ENCODE data around the gene ADARB2. TPM values are rescaled to one million over a fixed set of nuclear protein-coding genes. Genes with fewer than 3 reads are reported as not detected.

ADARB2 gene
- total RNA-seq, 4 donors from 2014 or later: 1.3 to 5.4 (median 1.8) TPM

GRCh38 chr10:1483826-1484225 is 253.5 kb downstream of the ADARB2 start:
- Histone ChIP-seq H3K4me1 (no peaks in the 10 kb centered on the region), H3K36me3 (no peaks in the 10 kb centered on the region), H3K9me3 (no peaks in the 10 kb centered on the region), H3K27me3 (peaks cover 22% of the 10 kb centered on the region), H3K27ac (no peak overlapping the region), H3K4me3 (no peak overlapping the region)
- 44 to 52% methylated on average over 7 of the region's 7 CpGs for WGBS, 2 donors (ENCODE audit: low coverage in 1 of 2)
- TF ChIP-seq EP300 (IDR thresholded peaks at IDR 0.05): no peak
- ATAC-seq: no peak

DNA sequence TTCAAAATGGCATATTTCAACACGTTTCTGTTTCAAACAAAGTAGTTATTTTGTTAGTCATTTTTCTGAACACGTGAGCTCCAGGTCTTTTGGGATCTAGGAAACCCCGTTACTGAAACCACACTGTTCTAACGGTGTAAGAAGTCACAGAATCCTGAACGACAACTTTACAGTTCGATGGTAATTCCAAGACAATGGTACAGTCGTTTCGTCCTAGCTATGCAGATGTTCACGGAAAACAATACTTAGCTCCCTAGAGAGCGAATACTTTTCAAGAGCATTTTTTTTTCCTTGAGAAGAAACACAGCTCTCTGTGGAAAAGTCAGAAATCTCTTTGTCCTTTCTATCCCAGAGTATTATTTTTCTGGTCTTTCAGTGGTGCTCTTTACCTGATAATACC is 254.1 kb downstream of the ADARB2 start:
- H3K27ac ChIP-seq: no peak overlapping the region
- 38 to 50% methylated on average over 10 of the region's 10 CpGs for WGBS, 2 donors (ENCODE audit: low coverage in 1 of 2)
- no peaks in the 10 kb centered on the region for H3K9me3 ChIP-seq
- H3K4me1 ChIP-seq: no peaks in the 10 kb centered on the region
- peaks cover 28% of the 10 kb centered on the region for H3K27me3 ChIP-seq
- H3K4me3 ChIP-seq: no peak overlapping the region
- H3K36me3 ChIP-seq: no peaks in the 10 kb centered on the region
- ATAC-seq: no peak
- no peak for TF ChIP-seq EP300 (IDR thresholded peaks at IDR 0.05)

- H3K36me3 ChIP-seq: no peaks in the 10 kb centered on the region
- no peak for TF ChIP-seq EP300 (IDR thresholded peaks at IDR 0.05)
- H3K4me3 ChIP-seq: no peak overlapping the region
- no peaks in the 10 kb centered on the region for H3K9me3 ChIP-seq
- H3K4me1 ChIP-seq: no peaks in the 10 kb centered on the region
- peaks cover 43% of the 10 kb centered on the region for H3K27me3 ChIP-seq
- no peak overlapping the region for H3K27ac ChIP-seq
- WGBS, 2 donors (ENCODE audit: low coverage in 1 of 2): 91% methylated on average over 7 of the region's 9 CpGs
- ATAC-seq: no peak
Measured at GRCh38 chr10:1477578-1477977, 259.7 kb downstream of the ADARB2 start.

- Histone ChIP-seq H3K4me3 (no peak overlapping the region), H3K36me3 (no peaks in the 10 kb centered on the region), H3K27ac (no peak overlapping the region), H3K9me3 (no peaks in the 10 kb centered on the region), H3K27me3 (peaks cover 52% of the 10 kb centered on the region), H3K4me1 (no peaks in the 10 kb centered on the region)
- WGBS, 2 donors (ENCODE audit: low coverage in 1 of 2): 47% methylated on average over 3 of the region's 13 CpGs; no CpG with 5 or more reads in 1 of the 2 donors
- TF ChIP-seq EP300 (IDR thresholded peaks at IDR 0.05) (no peak), POLR2AphosphoS5 (IDR thresholded peaks at IDR 0.05) (no peak), POLR2A (IDR thresholded peaks at IDR 0.05) (no peak)
- TF ChIP-seq, protein P1, sequence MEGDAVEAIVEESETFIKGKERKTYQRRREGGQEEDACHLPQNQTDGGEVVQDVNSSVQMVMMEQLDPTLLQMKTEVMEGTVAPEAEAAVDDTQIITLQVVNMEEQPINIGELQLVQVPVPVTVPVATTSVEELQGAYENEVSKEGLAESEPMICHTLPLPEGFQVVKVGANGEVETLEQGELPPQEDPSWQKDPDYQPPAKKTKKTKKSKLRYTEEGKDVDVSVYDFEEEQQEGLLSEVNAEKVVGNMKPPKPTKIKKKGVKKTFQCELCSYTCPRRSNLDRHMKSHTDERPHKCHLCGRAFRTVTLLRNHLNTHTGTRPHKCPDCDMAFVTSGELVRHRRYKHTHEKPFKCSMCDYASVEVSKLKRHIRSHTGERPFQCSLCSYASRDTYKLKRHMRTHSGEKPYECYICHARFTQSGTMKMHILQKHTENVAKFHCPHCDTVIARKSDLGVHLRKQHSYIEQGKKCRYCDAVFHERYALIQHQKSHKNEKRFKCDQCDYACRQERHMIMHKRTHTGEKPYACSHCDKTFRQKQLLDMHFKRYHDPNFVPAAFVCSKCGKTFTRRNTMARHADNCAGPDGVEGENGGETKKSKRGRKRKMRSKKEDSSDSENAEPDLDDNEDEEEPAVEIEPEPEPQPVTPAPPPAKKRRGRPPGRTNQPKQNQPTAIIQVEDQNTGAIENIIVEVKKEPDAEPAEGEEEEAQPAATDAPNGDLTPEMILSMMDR (IDR thresholded peaks at IDR 0.05): no peak
- ATAC-seq: no peak
Measured at GRCh38 chr10:1476455-1476803, 260.9 kb downstream of the ADARB2 start.

DNA sequence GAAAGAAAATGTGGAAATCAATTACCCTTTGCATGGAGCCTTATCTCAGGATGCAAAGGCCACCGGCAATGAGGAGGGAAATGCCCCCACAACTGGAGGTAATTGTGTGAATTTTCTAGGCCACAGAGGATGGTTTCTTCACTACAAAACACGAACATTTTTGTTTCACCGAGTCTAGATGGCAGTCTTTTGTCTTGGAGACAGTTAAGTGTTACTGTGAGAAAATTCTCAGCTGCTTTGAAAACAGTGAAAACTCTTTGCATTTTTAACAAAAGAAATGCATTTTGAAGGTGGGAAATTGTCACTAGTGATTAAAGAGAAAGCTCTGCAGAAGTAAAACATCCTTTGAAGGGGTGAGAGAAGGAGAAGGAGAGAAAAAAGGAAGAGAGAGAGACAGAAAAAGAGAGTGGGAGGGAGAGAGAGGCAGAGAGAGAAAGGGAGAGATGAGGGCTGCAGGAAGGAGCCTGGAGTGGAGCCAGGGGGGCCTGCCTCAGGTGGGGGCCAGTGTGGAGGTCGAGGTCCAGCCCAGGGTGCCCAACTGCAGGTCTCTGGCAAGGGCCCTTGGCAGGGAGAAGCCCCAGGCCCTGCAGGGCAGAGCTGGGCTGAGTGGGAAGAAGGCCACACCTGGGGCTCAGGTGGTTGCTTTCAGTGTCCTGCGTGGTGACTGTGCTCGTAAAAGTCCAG is 261.4 kb downstream of the ADARB2 start:
- no peak overlapping the region for H3K27ac ChIP-seq
- 0 to 29% methylated on average over 3 to 6 of the region's 6 CpGs for WGBS, 2 donors (ENCODE audit: low coverage in 1 of 2)
- H3K4me1 ChIP-seq: no peaks in the 10 kb centered on the region
- no peak for ATAC-seq
- no peak overlapping the region for H3K4me3 ChIP-seq
- TF ChIP-seq EP300 (IDR thresholded peaks at IDR 0.05): no peak
- TF ChIP-seq, protein P1 (IDR thresholded peaks at IDR 0.05): no peak
- no peak for TF ChIP-seq POLR2A (IDR thresholded peaks at IDR 0.05)
- no peak for TF ChIP-seq POLR2AphosphoS5 (IDR thresholded peaks at IDR 0.05)
- no peaks in the 10 kb centered on the region for H3K9me3 ChIP-seq
- peaks cover 57% of the 10 kb centered on the region for H3K27me3 ChIP-seq
- H3K36me3 ChIP-seq: no peaks in the 10 kb centered on the region

GRCh38 chr10:1475098-1475591 is 262.2 kb downstream of the ADARB2 start:
- no peak for ATAC-seq
- WGBS, 2 donors (ENCODE audit: low coverage in 1 of 2): 27 to 50% methylated on average over 2 to 4 of the region's 16 CpGs
- H3K4me1 ChIP-seq: no peaks in the 10 kb centered on the region
- no peak overlapping the region for H3K4me3 ChIP-seq
- H3K27me3 ChIP-seq: peaks cover 62% of the 10 kb centered on the region
- TF ChIP-seq POLR2A (IDR thresholded peaks at IDR 0.05): no peak
- TF ChIP-seq POLR2AphosphoS5 (IDR thresholded peaks at IDR 0.05): no peak
- no peak for TF ChIP-seq EP300 (IDR thresholded peaks at IDR 0.05)
- TF ChIP-seq, protein P1 (IDR thresholded peaks at IDR 0.05): no peak
- H3K27ac ChIP-seq: no peak overlapping the region
- H3K9me3 ChIP-seq: no peaks in the 10 kb centered on the region
- H3K36me3 ChIP-seq: no peaks in the 10 kb centered on the region
